ENCODE results near the gene PLD5.

- TF ChIP-seq CTCF (IDR thresholded peaks at IDR 0.05; ENCODE audit: low read length) (no peak), EZH2 (optimal IDR thresholded peaks at IDR 0.05; ENCODE audit: low read depth, low read length) (no peak)
Observed at GRCh38 chr1:242139986-242140385, 384.5 kb downstream of the PLD5 start.

Data from MM.1S (cell line).